GM12878 (cell line): Measurements from ENCODE around the gene ADGRV1. TPM values are rescaled to one million over a fixed set of nuclear protein-coding genes. Genes with fewer than 3 reads are reported as not detected.

Experiments used
- ATAC-seq: fragments of 200-7000 bp; cut with Tn5 transposase; 3 replicates; pipeline ENCODE4 v1.9.1; 2020; ENCODE audit warnings: mild to moderate bottlenecking, moderate library complexity
- BruUV-seq: library from RNA; stranded (reverse); fragments of 400-500 nt; replicated peaks from 2 replicates; lab custom pipeline; 2021; lab: Mats Ljungman, UMichigan
- CTCF ChIA-PET: fragments of 300-600 bp; sonication (Branson Sonifier 250); formaldehyde crosslinking; extraction: SDS; loops from one replicate; lab custom pipeline; 2021; ENCODE audit warnings: inconsistent platforms; lab: Yijun Ruan, JAX
- POLR2A ChIA-PET: fragments of 350-600 bp; formaldehyde crosslinking; extraction: SDS; loops from one replicate; lab custom pipeline; 2021; ENCODE audit warnings: inconsistent platforms; lab: Charles Lee
- RAD21 ChIA-PET: fragments of 300-600 bp; sonication (Branson Sonifier 250); formaldehyde crosslinking; loops from one replicate; lab custom pipeline; 2023; ENCODE audit warnings: antibody characterized with exemption; ENCODE audit not compliant: unreplicated experiment; lab: Charles Lee
- SMC1A ChIA-PET: fragments of 300-600 bp; sonication (Branson Sonifier 250); formaldehyde crosslinking; loops from one replicate; lab custom pipeline; 2023; ENCODE audit not compliant: unreplicated experiment, uncharacterized antibody; lab: Charles Lee
- DNase-seq: peaks from one replicate; pipeline ENCODE4 v3.0.0-alpha.2; 2011; ENCODE audit warnings: low read depth, low spot score
- FAIRE-seq: peaks from 3 replicates; lab custom pipeline; 2011; peaks lifted over from hg19 to GRCh38; lab: Jason Lieb, UNC
- H2AFZ ChIP-seq: 2 replicates; pipeline ENCODE4 v1.6.0; 2011; ENCODE audit warnings: low read depth, low read length, control low read depth; ENCODE audit not compliant: control insufficient read depth
- H3K27ac ChIP-seq: 2 replicates; pipeline ENCODE4 v1.5.1; 2011; ENCODE audit warnings: control low read depth; ENCODE audit not compliant: control insufficient read depth, insufficient read depth
- H3K27me3 ChIP-seq, 2 experiments: replicated peaks in 1 of 2; 2 replicates each; pipeline versions ENCODE4 v1.6.0 to v1.6.1; 2011; ENCODE audit warnings: low read length in 1 of 2; ENCODE audit not compliant: control insufficient read depth in 2 of 2, insufficient read depth in 2 of 2
- H3K36me3 ChIP-seq, 2 experiments: 2 replicates each; pipeline ENCODE4 v1.5.1; 2011; ENCODE audit warnings: low read length in 1 of 2; ENCODE audit not compliant: control insufficient read depth in 2 of 2, insufficient read depth in 2 of 2
- H3K4me1 ChIP-seq: 2 replicates; pipeline ENCODE4 v1.6.1; 2011; ENCODE audit warnings: mild to moderate bottlenecking, low read length, moderate library complexity, mixed read lengths; ENCODE audit not compliant: control insufficient read depth, insufficient read depth
- H3K4me2 ChIP-seq: 2 replicates; pipeline ENCODE4 v1.6.0; 2011; ENCODE audit warnings: control low read depth; ENCODE audit not compliant: control insufficient read depth, insufficient read depth
- H3K4me3 ChIP-seq: fragments of 200-600 bp; sonication (generic); 2 replicates; pipeline ENCODE4 v1.5.1; 2016
- H3K79me2 ChIP-seq: 2 replicates; pipeline ENCODE4 v1.6.0; 2011; ENCODE audit warnings: low read length; ENCODE audit not compliant: control insufficient read depth, insufficient read depth
- H3K9ac ChIP-seq: 2 replicates; pipeline ENCODE4 v1.8.0; 2011; ENCODE audit warnings: low read length, control low read depth, mixed read lengths; ENCODE audit not compliant: control insufficient read depth, insufficient read depth
- H3K9me3 ChIP-seq: replicated peaks from 3 replicates; pipeline ENCODE4 v1.5.1; 2011; ENCODE audit warnings: mild to moderate bottlenecking, low read length; ENCODE audit not compliant: control insufficient read depth, insufficient read depth
- H4K20me1 ChIP-seq: 2 replicates; pipeline ENCODE4 v1.6.0; 2011; ENCODE audit not compliant: control insufficient read depth, insufficient read depth
- ASH2L ChIP-seq: fragments of 300-600, 200-600 bp; sonication (generic); IDR thresholded peaks from 2 replicates; pipeline ENCODE4 v1.6.1; 2017; ENCODE audit warnings: low read depth, mild to moderate bottlenecking, borderline replicate concordance
- ATF2 ChIP-seq: IDR thresholded peaks from 2 replicates; pipeline ENCODE4 v1.6.1; 2012; ENCODE audit warnings: low read length, inconsistent platforms
- CBFB ChIP-seq: IDR thresholded peaks from 2 replicates; pipeline ENCODE4 v1.6.1; 2016; ENCODE audit warnings: antibody characterized with exemption, low read depth
- FOXM1 ChIP-seq: IDR thresholded peaks from 2 replicates; pipeline ENCODE4 v1.6.1; 2012; ENCODE audit warnings: low read depth, mild to moderate bottlenecking, inconsistent platforms, low read length, moderate library complexity
- HDAC6 ChIP-seq: fragments of 200-600 bp; sonication (generic); IDR thresholded peaks from one replicate; pipeline ENCODE4 v1.8.0; 2017; ENCODE audit warnings: antibody characterized with exemption; ENCODE audit not compliant: unreplicated experiment
- LARP7 ChIP-seq: fragments of 450-650 bp; IDR thresholded peaks from 2 replicates; pipeline ENCODE4 v1.6.1; 2017; ENCODE audit warnings: mild to moderate bottlenecking
- MTA2 ChIP-seq: fragments of 450-650 bp; IDR thresholded peaks from 2 replicates; pipeline ENCODE4 v1.6.1; 2016; ENCODE audit warnings: low read depth, mild to moderate bottlenecking, moderate library complexity
- MYB ChIP-seq: fragments of 150-350 bp; IDR thresholded peaks from 2 replicates; pipeline ENCODE4 v1.6.1; 2014; ENCODE audit warnings: mild to moderate bottlenecking, low read depth, low read length, borderline replicate concordance
- MYC ChIP-seq: IDR thresholded peaks from 2 replicates; pipeline ENCODE4 v1.6.1; 2011; ENCODE audit warnings: mild to moderate bottlenecking, low read length, moderate library complexity, inconsistent platforms; ENCODE audit not compliant: insufficient read depth, insufficient replicate concordance, insufficient read length, severe bottlenecking
- NBN ChIP-seq: fragments of 450-650 bp; IDR thresholded peaks from 2 replicates; pipeline ENCODE4 v1.6.1; 2016
- NFYA ChIP-seq: IDR thresholded peaks from 2 replicates; pipeline ENCODE4 v1.6.1; 2011; ENCODE audit warnings: low read depth, mild to moderate bottlenecking, low read length, improper control_type of control experiment, borderline replicate concordance
- NKRF ChIP-seq: fragments of 450-650 bp; conservative IDR thresholded peaks from 2 replicates; pipeline ENCODE4 v1.6.1; 2017; ENCODE audit warnings: mild to moderate bottlenecking, moderate library complexity
- NRF1 ChIP-seq: conservative IDR thresholded peaks from 2 replicates; pipeline ENCODE4 v1.6.1; 2011; ENCODE audit warnings: mild to moderate bottlenecking, low read depth, low read length, improper control_type of control experiment
- PML ChIP-seq: IDR thresholded peaks from 2 replicates; pipeline ENCODE4 v1.6.1; 2012; ENCODE audit warnings: low read length, inconsistent platforms
- SRF ChIP-seq, 2 experiments: IDR thresholded peaks; 2 replicates each; pipeline ENCODE4 v1.6.1; 2011; ENCODE audit warnings: low read depth in 2 of 2, low read length in 2 of 2, mild to moderate bottlenecking in 1 of 2, moderate library complexity in 1 of 2
- TAF1 ChIP-seq: IDR thresholded peaks from 2 replicates; pipeline ENCODE4 v1.6.1; 2011; ENCODE audit warnings: mild to moderate bottlenecking, low read depth, low read length, borderline replicate concordance
- ZBTB33 ChIP-seq: fragments of 450-650 bp; IDR thresholded peaks from 2 replicates; pipeline ENCODE4 v1.6.1; 2017; ENCODE audit warnings: mild to moderate bottlenecking
- WGBS: methylation state at CpG from one replicate; pipeline ENCODE4 v1.1.6; 2016; ENCODE audit warnings: low lambda C conversion rate; ENCODE audit not compliant: insufficient replicate concordance, insufficient coverage; ENCODE audit errors: missing lambda C conversion rate; 5-methylcytosine and 5-hydroxymethylcytosine counted together
- in situ Hi-C: fragments of 300-500 bp; cut with MboI; formaldehyde crosslinking; loops from 9 replicates; pipeline ENCODE4 v1.14.3; 2018; ENCODE audit warnings: mixed read lengths
- intact Hi-C: fragments of 100-400 bp; cut with micrococcal nuclease; formaldehyde crosslinking; loops from one replicate; pipeline ENCODE4 v1.14.2; 2022; ENCODE audit not compliant: unreplicated experiment
- polyA plus RNA-seq, 11 experiments: library from polyadenylated mRNA; depleted of rRNA in 4 of 11; unstranded in 6 of 11; stranded (reverse) in 5 of 11; fragments of >200 nt; fragmentation: Nextera tagmentation in 4 of 11; fragmentation: Illumina TruSeq in 1 of 11; extraction: Ambion mirVana in 4 of 11; extraction: Trizol in 1 of 11; gene quantifications; 1 replicate in 1 of 11; 2 replicates in 10 of 11; pipeline versions ENCODE4 v1.2.1 to v1.2.3, GENCODE V29; 2011 to 2016; ENCODE audit warnings: inconsistent platforms in 2 of 11, missing spikeins in 2 of 11, low read depth in 1 of 11
- total RNA-seq, 4 experiments: library from RNA; depleted of rRNA in 3 of 4; stranded (reverse); fragments of >200 nt in 3 of 4; fragmentation: Illumina TruSeq in 1 of 4; extraction: Trizol in 1 of 4; gene quantifications; 2 replicates each; pipeline versions ENCODE4 v1.2.1 to v1.2.3, GENCODE V29; 2013 to 2021

ADGRV1 gene
- total and polyA plus RNA-seq, 10 of the 15 experiments (the other 5 are each of a cell fraction or from before 2014, with no cell fraction given) = 0.04 to 8.1 (median 0.16) TPM; not detected in 1

GRCh38 chr5:90948969-90949368, 390.4 kb downstream of the ADGRV1 start (continued):
- TF ChIP-seq ASH2L = no peak
- TF ChIP-seq SRF (IDR thresholded peaks at IDR 0.05; ENCODE audit: low read depth in 2 of 2, low read length in 2 of 2) = no peak
- no peak for TF ChIP-seq CBFB
- no peak for TF ChIP-seq ZBTB33
- no peak for TF ChIP-seq MTA2
- no peak for TF ChIP-seq MYB

- no peaks in the 10 kb centered on the region for H3K9me3 ChIP-seq
- WGBS = 88% methylated on average over 2 of the region's 2 CpGs
- no peak overlapping the region for H3K4me2 ChIP-seq
- H2AFZ ChIP-seq = no peak overlapping the region
- peak; percentile 96 for ATAC-seq
- no peak overlapping the region for H3K27ac ChIP-seq
- ChIA-PET CTCF (interaction anchor here (0.9 to 1.0 kb wide), 2 partner anchors 18 to 19 kb away, joined by 3 to 4 read pairs; no protein-coding TSS in a partner anchor), POLR2A (no interaction called here), SMC1A (interaction anchor here (1.7 to 1.9 kb wide), 2 partner anchors 8 to 9 kb away, joined by 4 to 5 read pairs; no protein-coding TSS in a partner anchor), RAD21 (interaction anchor here (0.6 kb wide), 1 partner anchor 9 kb away, joined by 3 read pairs; no protein-coding TSS in a partner anchor)
- no peaks in the 10 kb centered on the region for H3K79me2 ChIP-seq
- no peaks in the 10 kb centered on the region for H3K4me1 ChIP-seq
- no peaks in the 10 kb centered on the region for H4K20me1 ChIP-seq
- BruUV-seq = no TSS peak
- in situ Hi-C loops = no loop called here
- no peak for FAIRE-seq
- no peaks in the 10 kb centered on the region for H3K27me3 ChIP-seq
- no peak overlapping the region for H3K4me3 ChIP-seq
- no peaks in the 10 kb centered on the region for H3K36me3 ChIP-seq
- intact Hi-C loops = loop anchor here (5.0 kb wide), 1 partner anchor 433 kb away; the partner anchor contains the start of gene ARRDC3
- no peak overlapping the region for H3K9ac ChIP-seq
- DNase-seq = no peak
- no peak for TF ChIP-seq FOXM1
- TF ChIP-seq ATF2 = no peak
- no peak for TF ChIP-seq NBN
- no peak for TF ChIP-seq NFYA
- TF ChIP-seq TAF1 = no peak
- no peak for TF ChIP-seq PML
- no peak for TF ChIP-seq LARP7
- no peak for TF ChIP-seq NKRF
- no peak for TF ChIP-seq NRF1
- TF ChIP-seq CBFB = no peak
- TF ChIP-seq MYC = no peak
- no peak for TF ChIP-seq HDAC6
Observed at GRCh38 chr5:90949469-90950358, 391.1 kb downstream of the ADGRV1 start.
